Pancreas (tissue), 10 donors: ENCODE data around the gene PCK1. TPM values are rescaled to one million over a fixed set of nuclear protein-coding genes. Genes with fewer than 3 reads are reported as not detected.

Experiments used
- ATAC-seq, 4 donors: fragments of 200-7000 bp; cut with Tn5 transposase; one replicate each; pipeline versions ENCODE4 v1.8.0 to v1.9.1; 2020; ENCODE audit warnings: mild to moderate bottlenecking in 4 of 4, moderate library complexity in 4 of 4
- DNase-seq, 6 donors: peaks; one replicate each; pipeline ENCODE4 v3.0.0-alpha.2; 2020
- FAIRE-seq: peaks from 2 replicates; lab custom pipeline; 2012; peaks lifted over from hg19 to GRCh38; lab: Jason Lieb, UNC
- H3K27ac ChIP-seq, 4 donors: fragments of 200-600 bp; sonication (generic); 1 replicate in 3 of 4; 2 replicates in 1 of 4; pipeline versions ENCODE4 v1.5.0 to v1.8.0; 2020
- H3K27me3 ChIP-seq, 4 donors: fragments of 200-600 bp; one replicate each; pipeline ENCODE4 v1.8.0; 2021
- H3K36me3 ChIP-seq, 3 donors: fragments of 200-600 bp; sonication (generic) in 1 of 3; one replicate each; pipeline versions ENCODE4 v1.5.0 to v1.8.0; 2020 to 2021
- H3K4me1 ChIP-seq, 3 donors: fragments of 200-600 bp; one replicate each; pipeline ENCODE4 v1.8.0; 2021
- H3K4me3 ChIP-seq, 4 donors: fragments of 200-600 bp; sonication (generic) in 2 of 4; one replicate each; pipeline versions ENCODE4 v1.5.0 to v1.8.0; 2020 to 2021
- H3K9me3 ChIP-seq, 4 donors: fragments of 200-600 bp; one replicate each; pipeline ENCODE4 v1.8.0; 2021
- CTCF ChIP-seq, 4 donors: fragments of 200-600 bp; sonication (generic) in 3 of 4; IDR thresholded peaks; one replicate each; pipeline versions ENCODE4 v1.5.0 to v1.8.0; 2021; ENCODE audit warnings: antibody characterized with exemption in 4 of 4
- WGBS, 2 donors: extraction: QIAGEN DNeasy Blood & Tissue Kit; methylation state at CpG; one replicate each; pipeline ENCODE4 v1.1.7; 2013; 5-methylcytosine and 5-hydroxymethylcytosine counted together
- intact Hi-C, 3 donors: fragments of 100-400 bp; cut with DNase I; formaldehyde crosslinking; loops; one replicate each; pipeline versions ENCODE4 v1.11.1 to v1.14.2; 2022
- polyA plus RNA-seq, 2 donors: library from polyadenylated mRNA; stranded (reverse); fragments of 200-250 nt; gene quantifications; one replicate each; pipeline ENCODE4 v1.2.3, GENCODE V29; 2013
- total RNA-seq, 6 donors: library from RNA; stranded (reverse); fragmentation: NEBNext Ultra II Directional in 4 of 6; extraction: Animal tissue kit (Norgen Biotek cat#: 25700) in 4 of 6; gene quantifications; one replicate each; pipeline versions ENCODE4 v1.2.1 to v1.2.4, GENCODE V29; 2021 to 2023
- donor health status: healthy with polysubstance abuse.
- donor health status: DM: no; HTN: no; CAD: no; lungs with moderate emphysema.
- donor health status: DM: no; HTN: no; CAD: no.
- donor health status: control.
- donor health status: control.
- donor health status: Bipolar disorder and iron deficiency.
- donor health status: DM: yes; HTN: yes; CAD: no.
- donor health status: DM: no; HTN: no; CAD: no.
- donor health status: DM: no; HTN: no; CAD: no.
- donor health status: DM: yes; HTN: yes; CAD: no.

Gene PCK1
- total and polyA plus RNA-seq, 8 donors, result 0.12 to 2.5 (median 0.47) TPM

- Histone ChIP-seq H3K4me3 (no peak overlapping the region), H3K36me3 (no peaks in the 10 kb centered on the region), H3K27me3 (no peaks in the 10 kb centered on the region), H3K4me1 (no peaks in the 10 kb centered on the region), H3K9me3 (no peaks in the 10 kb centered on the region), H3K27ac (no peak overlapping the region)
- DNase-seq, result no peak
- no peak for TF ChIP-seq CTCF (IDR thresholded peaks at IDR 0.05)
- intact Hi-C loops, result loop anchor here in 2 of 3 donors (10.0 kb wide), 2 partner anchors 62 to 212 kb away; partner anchors contain the start of gene CTCFL (in 1 of the 2)
- no peak for FAIRE-seq
- WGBS, 2 donors, result 71 to 78% methylated on average over 10 of the region's 10 CpGs
- ATAC-seq, result no peak
Measured at GRCh38 chr20:57586943-57587277, 26.0 kb downstream of the PCK1 start.

- DNase-seq (no peak), FAIRE-seq (no peak), ATAC-seq (no peak)
- H3K9me3 ChIP-seq, result no peaks in the 10 kb centered on the region
- intact Hi-C loops, result loop anchor here in 2 of 3 donors (10.0 kb wide), 2 partner anchors 63 to 213 kb away; partner anchors contain the start of gene CTCFL (in 1 of the 2)
- no peaks in the 10 kb centered on the region for H3K4me1 ChIP-seq
- H3K4me3 ChIP-seq, result no peak overlapping the region
- WGBS, 2 donors, result 59 to 79% methylated on average over 4 of the region's 4 CpGs
- H3K27me3 ChIP-seq, result no peaks in the 10 kb centered on the region
- TF ChIP-seq CTCF (IDR thresholded peaks at IDR 0.05), result no peak
- H3K36me3 ChIP-seq, result no peaks in the 10 kb centered on the region
- H3K27ac ChIP-seq, result no peak overlapping the region
Measured at GRCh38 chr20:57587278-57587988, 26.5 kb downstream of the PCK1 start.

DNA sequence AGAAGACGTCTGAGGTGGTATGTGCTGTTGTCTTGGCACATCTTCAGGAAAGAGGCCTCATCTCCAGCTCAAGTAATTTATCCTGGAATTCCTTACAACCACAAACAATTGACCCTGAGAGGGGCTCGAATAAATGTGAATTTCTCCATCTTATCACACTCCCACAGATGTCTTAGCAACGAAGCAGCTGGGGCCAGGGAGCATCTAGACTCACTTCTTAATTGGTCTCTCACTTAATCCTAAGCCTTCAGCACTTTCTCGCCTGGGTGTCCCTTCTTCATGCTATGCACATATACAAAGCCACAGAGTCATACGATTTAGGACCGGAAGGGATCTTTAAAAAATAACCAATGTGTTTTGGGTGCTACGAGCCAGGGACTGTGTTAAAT lies 27.1 kb downstream of the PCK1 start:
- no peak for DNase-seq
- no peak overlapping the region for H3K4me3 ChIP-seq
- no peaks in the 10 kb centered on the region for H3K4me1 ChIP-seq
- no peak for TF ChIP-seq CTCF (IDR thresholded peaks at IDR 0.05)
- ATAC-seq, result no peak
- FAIRE-seq, result no peak
- H3K27me3 ChIP-seq, result no peaks in the 10 kb centered on the region
- 67 to 77% methylated on average over 7 of the region's 7 CpGs for WGBS, 2 donors
- no peaks in the 10 kb centered on the region for H3K9me3 ChIP-seq
- H3K36me3 ChIP-seq, result no peaks in the 10 kb centered on the region
- intact Hi-C loops, result loop anchor here in 2 of 3 donors (10.0 kb wide), 2 partner anchors 63 to 213 kb away; partner anchors contain the start of gene CTCFL (in 1 of the 2)
- H3K27ac ChIP-seq, result no peak overlapping the region

- no peak for TF ChIP-seq CTCF (IDR thresholded peaks at IDR 0.05)
- no peaks in the 10 kb centered on the region for H3K36me3 ChIP-seq
- FAIRE-seq (no peak), ATAC-seq (no peak), DNase-seq (no peak)
- no peak overlapping the region for H3K27ac ChIP-seq
- no peaks in the 10 kb centered on the region for H3K27me3 ChIP-seq
- intact Hi-C loops, result loop anchor here in 2 of 3 donors (10.0 kb wide), 2 partner anchors 64 to 214 kb away; partner anchors contain the start of gene CTCFL (in 1 of the 2)
- no peak overlapping the region for H3K4me3 ChIP-seq
- H3K4me1 ChIP-seq, result no peaks in the 10 kb centered on the region
- WGBS, 2 donors, result 64 to 67% methylated on average over 5 of the region's 5 CpGs
- H3K9me3 ChIP-seq, result no peaks in the 10 kb centered on the region
Measured at GRCh38 chr20:57588596-57588995, 27.7 kb downstream of the PCK1 start.
